Endothelial cell of umbilical vein (primary cell): ENCODE data around the gene QPCT. TPM values are rescaled to one million over a fixed set of nuclear protein-coding genes. Genes with fewer than 3 reads are reported as not detected.

ENCODE experiments used
- BruUV-seq: library from RNA; stranded (reverse); fragments of 400-500 nt; replicated peaks from 2 replicates; lab custom pipeline; 2021; lab: Mats Ljungman, UMichigan
- CTCF ChIA-PET: fragments of 300-600, 350-600 bp; sonication (Branson Sonifier 250); formaldehyde crosslinking; loops from one replicate; lab custom pipeline; 2021; ENCODE audit warnings: antibody characterized with exemption, inconsistent platforms; lab: Charles Lee
- POLR2A ChIA-PET: fragments of 300-600, 350-600 bp; sonication (Branson Sonifier 250); formaldehyde crosslinking; loops from one replicate; lab custom pipeline; 2021; ENCODE audit warnings: antibody characterized with exemption, inconsistent platforms; lab: Charles Lee
- DNase-seq: peaks from one replicate; pipeline ENCODE4 v3.0.0-alpha.2; 2011; ENCODE audit warnings: low read depth, low spot score
- FAIRE-seq: peaks from 2 replicates; lab custom pipeline; 2011; peaks lifted over from hg19 to GRCh38; lab: Jason Lieb, UNC
- H2AFZ ChIP-seq: 2 replicates; pipeline ENCODE4 v1.6.0; 2012; ENCODE audit warnings: low read depth, low read length, control low read depth, inconsistent platforms
- H3K27ac ChIP-seq: 2 replicates; pipeline ENCODE4 v1.5.1; 2011; ENCODE audit warnings: low read depth, mild to moderate bottlenecking, control low read depth, low read length, moderate library complexity; ENCODE audit not compliant: insufficient read depth
- H3K27me3 ChIP-seq, 2 experiments: 2 replicates each; pipeline versions ENCODE4 v1.6.0 to v1.6.1; 2011; ENCODE audit warnings: low read length in 2 of 2, mixed read lengths in 1 of 2; ENCODE audit not compliant: control insufficient read depth in 2 of 2, insufficient read depth in 2 of 2
- H3K36me3 ChIP-seq, 2 experiments: 2 replicates in 1 of 2; 3 replicates in 1 of 2; pipeline ENCODE4 v1.5.1; 2011; ENCODE audit warnings: low read length in 2 of 2, mild to moderate bottlenecking in 1 of 2, moderate library complexity in 1 of 2; ENCODE audit not compliant: control insufficient read depth in 2 of 2, insufficient read depth in 2 of 2; ENCODE audit errors: extremely low read depth in 1 of 2
- H3K4me1 ChIP-seq: 3 replicates; pipeline ENCODE4 v1.5.1; 2011; ENCODE audit warnings: mild to moderate bottlenecking, low read length; ENCODE audit not compliant: control insufficient read depth, insufficient read depth; ENCODE audit errors: extremely low read depth
- H3K4me2 ChIP-seq: 2 replicates; pipeline ENCODE4 v1.6.1; 2011; ENCODE audit warnings: low read length, control low read depth, mixed read lengths; ENCODE audit not compliant: insufficient read depth
- H3K4me3 ChIP-seq, 3 experiments: fragments of 200-600 bp in 1 of 3; sonication (generic), shearing (Covaris generic) in 1 of 3; replicated peaks in 1 of 3; 2 replicates each; pipeline ENCODE4 v1.5.1; 2011 to 2016; ENCODE audit warnings: control low read depth in 3 of 3, low read length in 3 of 3, mild to moderate bottlenecking in 2 of 3, inconsistent platforms in 1 of 3, low read depth in 1 of 3, moderate library complexity in 1 of 3; ENCODE audit not compliant: insufficient read depth in 1 of 3
- H3K79me2 ChIP-seq: 2 replicates; pipeline ENCODE4 v1.6.0; 2012; ENCODE audit warnings: low read length, inconsistent platforms; ENCODE audit not compliant: control insufficient read depth, insufficient read depth
- H3K9ac ChIP-seq: replicated peaks from 2 replicates; pipeline ENCODE3; 2011; ENCODE audit warnings: low read length, control low read depth; ENCODE audit not compliant: insufficient read depth; ENCODE audit errors: extremely low read depth
- H3K9me1 ChIP-seq: replicated peaks from 3 replicates; pipeline ENCODE4 v1.6.0; 2011; ENCODE audit warnings: mild to moderate bottlenecking, low read length; ENCODE audit not compliant: control insufficient read depth, insufficient read depth; ENCODE audit errors: extremely low read depth
- H3K9me3 ChIP-seq: replicated peaks from 2 replicates; pipeline ENCODE4 v1.5.1; 2012; ENCODE audit warnings: low read length, inconsistent platforms; ENCODE audit not compliant: control insufficient read depth, insufficient read depth
- H4K20me1 ChIP-seq: replicated peaks from 2 replicates; pipeline ENCODE3; 2011; ENCODE audit warnings: mild to moderate bottlenecking, low read length; ENCODE audit not compliant: control insufficient read depth, insufficient read depth; ENCODE audit errors: extremely low read depth
- EZH2 ChIP-seq: IDR thresholded peaks from 2 replicates; pipeline ENCODE4 v1.6.1; 2012; ENCODE audit warnings: borderline replicate concordance, low read depth, mild to moderate bottlenecking, moderate library complexity, low read length, inconsistent platforms; ENCODE audit not compliant: severe bottlenecking
- FOS ChIP-seq: IDR thresholded peaks from 2 replicates; pipeline ENCODE4 v1.6.1; 2011; ENCODE audit warnings: mild to moderate bottlenecking, low read length, moderate library complexity, borderline replicate concordance; ENCODE audit not compliant: insufficient read depth
- GATA2 ChIP-seq: IDR thresholded peaks from 2 replicates; pipeline ENCODE4 v1.7.0; 2011; ENCODE audit warnings: low read depth, mild to moderate bottlenecking, moderate library complexity, mixed read lengths, low read length; ENCODE audit not compliant: insufficient read length, insufficient read depth
- JUN ChIP-seq: IDR thresholded peaks from 2 replicates; pipeline ENCODE4 v1.6.1; 2011; ENCODE audit warnings: borderline replicate concordance, low read depth; ENCODE audit not compliant: insufficient read length, insufficient read depth
- MYC ChIP-seq: IDR thresholded peaks from one replicate; pipeline ENCODE4 v1.6.1; 2011; ENCODE audit warnings: mild to moderate bottlenecking, low read depth, low read length
- POLR2A ChIP-seq: IDR thresholded peaks from 2 replicates; pipeline ENCODE4 v1.6.1; 2012; ENCODE audit warnings: low read depth, mild to moderate bottlenecking, control low read depth, low read length
- POLR2AphosphoS5 ChIP-seq: IDR thresholded peaks from 2 replicates; pipeline ENCODE4 v1.6.1; 2012; ENCODE audit warnings: low read depth, mild to moderate bottlenecking, control low read depth, low read length, moderate library complexity; ENCODE audit not compliant: insufficient read depth
- dilution Hi-C: fragments of 300-500 bp; cut with MboI; formaldehyde crosslinking; loops from one replicate; pipeline ENCODE4 v1.15.0; 2019; ENCODE audit warnings: low sequenced_read_pairs; ENCODE audit not compliant: extremely low pct_ligation_motif_present
- intact Hi-C: fragments of 100-400 bp; cut with micrococcal nuclease; formaldehyde crosslinking; loops from one replicate; pipeline ENCODE4 v1.10.0; 2022
- polyA plus RNA-seq, 4 experiments: library from polyadenylated mRNA; depleted of rRNA in 3 of 4; stranded (reverse) in 3 of 4; unstranded in 1 of 4; fragments of >200 nt; gene quantifications; 2 replicates each; pipeline versions ENCODE4 v1.2.1 to v1.2.3, GENCODE V29; 2011 to 2012; ENCODE audit warnings: missing spikeins in 1 of 4
- total RNA-seq: library from RNA; stranded (reverse); gene quantifications from 2 replicates; pipeline ENCODE4 v1.2.3, GENCODE V29; 2021
- TF ChIP-seq, protein P1 (sequence below): IDR thresholded peaks from 2 replicates; pipeline ENCODE4 v1.6.1; 2011; ENCODE audit not compliant: insufficient read depth, insufficient read length
- TF ChIP-seq, protein P2 (sequence below), 2 donors: IDR thresholded peaks; 1 replicate in 1 of 2; 2 replicates in 1 of 2; pipeline ENCODE4 v1.5.1; 2011; ENCODE audit warnings: low read length in 2 of 2, mild to moderate bottlenecking in 2 of 2, moderate library complexity in 2 of 2, control low read depth in 1 of 2, inconsistent platforms in 1 of 2, low read depth in 1 of 2; ENCODE audit not compliant: insufficient read depth in 1 of 2; ENCODE audit errors: extremely low read depth in 1 of 2

The QPCT gene
- total and polyA plus RNA-seq, 2 donors (not counting 3 experiments of a cell fraction or from before 2014, with no cell fraction given), result 12.8 to 17.2 TPM

DNA sequence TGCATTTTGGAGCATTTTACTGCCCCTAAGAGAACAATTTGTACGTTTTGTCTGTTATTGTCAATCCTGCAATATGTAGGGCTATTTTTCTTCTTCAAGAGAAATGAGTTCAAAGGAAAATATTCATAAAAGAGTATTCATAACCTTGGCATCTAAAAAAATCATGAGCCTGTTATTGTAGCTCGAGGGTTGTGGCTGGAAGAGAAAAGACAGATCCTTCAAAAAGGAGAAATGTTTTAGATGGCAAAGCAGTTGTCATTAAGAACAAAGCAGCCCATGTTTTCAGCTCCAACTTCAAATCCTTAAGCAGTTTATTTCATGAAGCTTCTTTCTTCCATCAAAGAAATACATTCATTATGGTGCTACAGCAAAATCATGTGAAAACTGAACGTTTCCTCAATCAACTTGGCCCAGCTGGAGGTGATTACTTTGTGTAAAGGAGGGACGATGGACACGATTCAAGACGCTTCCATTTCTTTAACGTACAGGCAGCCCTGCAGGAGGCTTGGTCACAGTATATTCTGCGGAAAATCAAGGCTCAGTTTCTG, 31.4 kb downstream of the QPCT start:
- DNase-seq (no peak), FAIRE-seq (no peak)
- no TSS peak for BruUV-seq
- Histone ChIP-seq H3K4me1 (peaks cover 14% of the 10 kb centered on the region), H3K27ac (no peak overlapping the region), H3K27me3 (no peaks in the 10 kb centered on the region), H3K9me1 (no peaks in the 10 kb centered on the region), H3K9me3 (no peaks in the 10 kb centered on the region), H3K79me2 (no peaks in the 10 kb centered on the region), H3K4me3 (no peak overlapping the region), H4K20me1 (no peaks in the 10 kb centered on the region), H3K4me2 (no peak overlapping the region), H3K9ac (no peak overlapping the region), H3K36me3 (no peaks in the 10 kb centered on the region), H2AFZ (no peak overlapping the region)
- dilution Hi-C loops, result no loop called here
- TF ChIP-seq EZH2 (no peak), MYC (no peak), POLR2A (no peak), POLR2AphosphoS5 (no peak), JUN (no peak), FOS (no peak), GATA2 (no peak)
- TF ChIP-seq, protein P1, sequence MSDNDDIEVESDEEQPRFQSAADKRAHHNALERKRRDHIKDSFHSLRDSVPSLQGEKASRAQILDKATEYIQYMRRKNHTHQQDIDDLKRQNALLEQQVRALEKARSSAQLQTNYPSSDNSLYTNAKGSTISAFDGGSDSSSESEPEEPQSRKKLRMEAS, result no peak
- TF ChIP-seq, protein P2, sequence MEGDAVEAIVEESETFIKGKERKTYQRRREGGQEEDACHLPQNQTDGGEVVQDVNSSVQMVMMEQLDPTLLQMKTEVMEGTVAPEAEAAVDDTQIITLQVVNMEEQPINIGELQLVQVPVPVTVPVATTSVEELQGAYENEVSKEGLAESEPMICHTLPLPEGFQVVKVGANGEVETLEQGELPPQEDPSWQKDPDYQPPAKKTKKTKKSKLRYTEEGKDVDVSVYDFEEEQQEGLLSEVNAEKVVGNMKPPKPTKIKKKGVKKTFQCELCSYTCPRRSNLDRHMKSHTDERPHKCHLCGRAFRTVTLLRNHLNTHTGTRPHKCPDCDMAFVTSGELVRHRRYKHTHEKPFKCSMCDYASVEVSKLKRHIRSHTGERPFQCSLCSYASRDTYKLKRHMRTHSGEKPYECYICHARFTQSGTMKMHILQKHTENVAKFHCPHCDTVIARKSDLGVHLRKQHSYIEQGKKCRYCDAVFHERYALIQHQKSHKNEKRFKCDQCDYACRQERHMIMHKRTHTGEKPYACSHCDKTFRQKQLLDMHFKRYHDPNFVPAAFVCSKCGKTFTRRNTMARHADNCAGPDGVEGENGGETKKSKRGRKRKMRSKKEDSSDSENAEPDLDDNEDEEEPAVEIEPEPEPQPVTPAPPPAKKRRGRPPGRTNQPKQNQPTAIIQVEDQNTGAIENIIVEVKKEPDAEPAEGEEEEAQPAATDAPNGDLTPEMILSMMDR (IDR thresholded peaks at IDR 0.05; ENCODE audit: extremely low read depth in 1 of 2, insufficient read depth in 1 of 2, low read depth in 1 of 2, low read length in 2 of 2), result no peak
- CTCF ChIA-PET, result interaction anchor here (0.8 to 4.4 kb wide), 5 partner anchors 12 to 606 kb away, joined by 3 to 16 read pairs (median 4); no protein-coding TSS in a partner anchor
- intact Hi-C loops, result no loop called here
- POLR2A ChIA-PET, result no interaction called here
